RWPE2 (cell line): ENCODE data around the gene MAPT.

Experiments
- ATAC-seq: fragments of 200-7000 bp; cut with Tn5 transposase; 3 replicates; pipeline ENCODE4 v1.9.1; 2021; ENCODE audit warnings: low read depth
- DNase-seq: peaks from one replicate; pipeline ENCODE4 v3.0.0-alpha.2; 2020; ENCODE audit warnings: low spot score
- H3K27ac ChIP-seq: fragments of 450-650 bp; 2 replicates; pipeline ENCODE4 v1.5.1; 2017; ENCODE audit warnings: mild to moderate bottlenecking; ENCODE audit not compliant: poor library complexity, severe bottlenecking
- H3K27me3 ChIP-seq: fragments of 250-450 bp; sonication (Bioruptor Pico); 2 replicates; pipeline ENCODE4 v1.5.1; 2021; ENCODE audit warnings: mild to moderate bottlenecking, moderate library complexity; ENCODE audit not compliant: insufficient read depth, poor library complexity, severe bottlenecking
- H3K36me3 ChIP-seq: fragments of 250-450 bp; sonication (Bioruptor Pico); 2 replicates; pipeline ENCODE4 v1.5.1; 2020; ENCODE audit warnings: low read depth, mild to moderate bottlenecking, moderate library complexity
- H3K4me1 ChIP-seq: fragments of 250-450 bp; sonication (Bioruptor Pico); 2 replicates; pipeline ENCODE4 v1.5.1; 2021; ENCODE audit warnings: mild to moderate bottlenecking, moderate library complexity; ENCODE audit not compliant: insufficient read depth, poor library complexity, severe bottlenecking
- H3K4me3 ChIP-seq: fragments of 250-450 bp; sonication (Bioruptor Pico); 2 replicates; pipeline ENCODE4 v1.5.1; 2021; ENCODE audit warnings: mild to moderate bottlenecking, moderate library complexity; ENCODE audit not compliant: severe bottlenecking
- H3K9me3 ChIP-seq: fragments of 250-450 bp; sonication (Bioruptor Pico); 2 replicates; pipeline ENCODE4 v1.5.1; 2021; ENCODE audit warnings: mild to moderate bottlenecking, moderate library complexity; ENCODE audit not compliant: severe bottlenecking
- CTCF ChIP-seq: fragments of 450-650 bp; IDR thresholded peaks from one replicate; pipeline ENCODE4 v1.5.1; 2017; ENCODE audit warnings: mild to moderate bottlenecking, moderate library complexity; ENCODE audit not compliant: poor library complexity, severe bottlenecking

MAPT gene

GRCh38 chr17:45948498-45948880 is 54.1 kb downstream of the MAPT start:
- H3K36me3 ChIP-seq, result no peaks in the 10 kb centered on the region
- H3K4me1 ChIP-seq, result no peaks in the 10 kb centered on the region
- ATAC-seq (no peak), DNase-seq (no peak)
- peaks cover 29% of the 10 kb centered on the region for H3K27me3 ChIP-seq
- no peak overlapping the region for H3K4me3 ChIP-seq
- TF ChIP-seq CTCF, result no peak
- no peak overlapping the region for H3K27ac ChIP-seq
- H3K9me3 ChIP-seq, result no peaks in the 10 kb centered on the region

GRCh38 chr17:45948881-45949624 is 54.7 kb downstream of the MAPT start:
- H3K9me3 ChIP-seq, result no peaks in the 10 kb centered on the region
- ATAC-seq (peak; percentile 91), DNase-seq (no peak)
- H3K27me3 ChIP-seq, result peaks cover 29% of the 10 kb centered on the region
- H3K27ac ChIP-seq, result no peak overlapping the region
- peak; percentile 83 for TF ChIP-seq CTCF
- no peaks in the 10 kb centered on the region for H3K36me3 ChIP-seq
- no peak overlapping the region for H3K4me3 ChIP-seq
- no peaks in the 10 kb centered on the region for H3K4me1 ChIP-seq

GRCh38 chr17:45949755-45950320 is 55.5 kb downstream of the MAPT start:
- no peak overlapping the region for H3K4me3 ChIP-seq
- no peak for TF ChIP-seq CTCF
- DNase-seq (no peak), ATAC-seq (no peak)
- H3K4me1 ChIP-seq, result no peaks in the 10 kb centered on the region
- peaks cover 29% of the 10 kb centered on the region for H3K27me3 ChIP-seq
- no peak overlapping the region for H3K27ac ChIP-seq
- no peaks in the 10 kb centered on the region for H3K36me3 ChIP-seq
- H3K9me3 ChIP-seq, result no peaks in the 10 kb centered on the region

GRCh38 chr17:45950888-45951287 is 56.5 kb downstream of the MAPT start:
- no peaks in the 10 kb centered on the region for H3K4me1 ChIP-seq
- H3K36me3 ChIP-seq, result no peaks in the 10 kb centered on the region
- no peak overlapping the region for H3K4me3 ChIP-seq
- H3K27ac ChIP-seq, result no peak overlapping the region
- no peaks in the 10 kb centered on the region for H3K9me3 ChIP-seq
- H3K27me3 ChIP-seq, result peaks cover 29% of the 10 kb centered on the region
- DNase-seq (no peak), ATAC-seq (no peak)
- no peak for TF ChIP-seq CTCF

- no peak for DNase-seq
- peaks cover 29% of the 10 kb centered on the region for H3K27me3 ChIP-seq
These were observed 57.0 kb downstream of the MAPT start for GRCh38 chr17:45951403-45951802.

More at GRCh38 chr17:45951403-45951802, 57.0 kb downstream of the MAPT start:
- no peak for ATAC-seq
- no peak for TF ChIP-seq CTCF
- Histone ChIP-seq H3K27ac (no peak overlapping the region), H3K36me3 (no peaks in the 10 kb centered on the region), H3K9me3 (no peaks in the 10 kb centered on the region), H3K4me1 (no peaks in the 10 kb centered on the region), H3K4me3 (no peak overlapping the region)
